ENCODE measurements around the gene CFAP299. TPM values are rescaled to one million over a fixed set of nuclear protein-coding genes. Genes with fewer than 3 reads are reported as not detected.
A peak's percentile ranks its signal among the peaks of the same experiment; 100 is the strongest.

CFAP299 gene
- total and polyA plus RNA-seq, 4 donors: not detected

- Histone ChIP-seq H3K27ac (ENCODE audit: low read depth in 1 of 2, low read length in 2 of 2) (no peak overlapping the region), H3K4me1 (ENCODE audit: control insufficient read depth in 1 of 2, insufficient read depth in 2 of 2, low read length in 2 of 2) (no peaks in the 10 kb centered on the region), H3K36me3 (ENCODE audit: control insufficient read depth in 1 of 2, insufficient read depth in 2 of 2, low read length in 1 of 2) (no peaks in the 10 kb centered on the region), H3K27me3 (ENCODE audit: control insufficient read depth in 1 of 2, insufficient read depth in 2 of 2, low read length in 1 of 2) (no peaks in the 10 kb centered on the region), H3K9me3 (ENCODE audit: control insufficient read depth, low read length) (no peaks in the 10 kb centered on the region), H3K4me3 (ENCODE audit: low read length in 2 of 2) (no peak overlapping the region)
- ATAC-seq (ENCODE audit: low FRiP score) (no peak), DNase-seq (no peak)
- intact Hi-C loops (cut with DNase I): no loop called here
- 90% methylated on average over 1 of the region's 1 CpG for WGBS, 2 donors
These were observed 85.1 kb downstream of the CFAP299 start for GRCh38 chr4:80420638-80421037.

- H3K27ac ChIP-seq (ENCODE audit: low read depth in 1 of 2, low read length in 2 of 2): no peak overlapping the region
- DNase-seq (no peak), ATAC-seq (ENCODE audit: low FRiP score) (no peak)
- no peaks in the 10 kb centered on the region for H3K4me1 ChIP-seq (ENCODE audit: control insufficient read depth in 1 of 2, insufficient read depth in 2 of 2, low read length in 2 of 2)
- H3K36me3 ChIP-seq (ENCODE audit: control insufficient read depth in 1 of 2, insufficient read depth in 2 of 2, low read length in 1 of 2): no peaks in the 10 kb centered on the region
- intact Hi-C loops (cut with DNase I): no loop called here
- no peaks in the 10 kb centered on the region for H3K9me3 ChIP-seq (ENCODE audit: control insufficient read depth, low read length)
- no peaks in the 10 kb centered on the region for H3K27me3 ChIP-seq (ENCODE audit: control insufficient read depth in 1 of 2, insufficient read depth in 2 of 2, low read length in 1 of 2)
- 75 to 81% methylated on average over 1 of the region's 1 CpG for WGBS, 2 donors
- H3K4me3 ChIP-seq (ENCODE audit: low read length in 2 of 2): no peak overlapping the region
These were observed 87.3 kb downstream of the CFAP299 start for GRCh38 chr4:80422727-80423404.

DNA sequence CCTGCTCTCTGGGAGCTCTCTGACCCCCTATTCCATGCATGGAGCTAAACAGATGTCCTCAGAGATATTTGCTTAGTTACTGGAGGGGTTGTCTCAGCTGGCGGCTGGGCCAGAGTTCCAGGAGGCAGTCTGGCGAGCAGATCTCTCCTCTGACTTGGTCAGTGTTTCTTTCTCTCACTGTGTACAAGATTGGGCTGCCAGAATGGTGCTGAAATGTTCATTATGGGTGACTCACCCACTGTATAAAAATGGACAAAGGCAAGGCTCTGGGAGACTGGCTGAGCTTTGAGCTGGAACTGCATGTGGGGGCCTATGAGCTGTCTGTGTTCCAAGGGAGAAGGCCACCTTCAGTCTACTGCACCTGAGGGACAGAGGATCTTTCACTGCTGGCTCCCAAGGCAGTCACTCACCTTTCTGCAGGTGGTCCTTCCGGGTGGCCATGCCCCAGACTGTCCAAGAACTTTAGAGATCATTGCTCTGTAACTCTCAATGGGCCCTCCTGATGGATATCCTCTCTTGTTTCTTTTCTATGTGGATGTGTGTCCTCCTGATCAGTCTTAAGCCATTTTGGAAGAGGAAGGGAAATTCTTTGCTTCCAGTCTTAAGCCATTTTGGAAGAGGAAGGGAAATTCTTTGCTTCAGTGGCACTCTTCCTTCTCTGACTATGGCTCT lies 88.2 kb downstream of the CFAP299 start:
- Histone ChIP-seq H3K27ac (ENCODE audit: low read depth in 1 of 2, low read length in 2 of 2) (no peak overlapping the region), H3K4me1 (ENCODE audit: control insufficient read depth in 1 of 2, insufficient read depth in 2 of 2, low read length in 2 of 2) (no peaks in the 10 kb centered on the region), H3K27me3 (ENCODE audit: control insufficient read depth in 1 of 2, insufficient read depth in 2 of 2, low read length in 1 of 2) (no peaks in the 10 kb centered on the region), H3K4me3 (ENCODE audit: low read length in 2 of 2) (no peak overlapping the region), H3K36me3 (ENCODE audit: control insufficient read depth in 1 of 2, insufficient read depth in 2 of 2, low read length in 1 of 2) (no peaks in the 10 kb centered on the region), H3K9me3 (ENCODE audit: control insufficient read depth, low read length) (no peaks in the 10 kb centered on the region)
- ATAC-seq (ENCODE audit: low FRiP score) (peak; percentile 78), DNase-seq (no peak)
- intact Hi-C loops (cut with DNase I): no loop called here
- 81 to 83% methylated on average over 3 of the region's 3 CpGs for WGBS, 2 donors

DNA sequence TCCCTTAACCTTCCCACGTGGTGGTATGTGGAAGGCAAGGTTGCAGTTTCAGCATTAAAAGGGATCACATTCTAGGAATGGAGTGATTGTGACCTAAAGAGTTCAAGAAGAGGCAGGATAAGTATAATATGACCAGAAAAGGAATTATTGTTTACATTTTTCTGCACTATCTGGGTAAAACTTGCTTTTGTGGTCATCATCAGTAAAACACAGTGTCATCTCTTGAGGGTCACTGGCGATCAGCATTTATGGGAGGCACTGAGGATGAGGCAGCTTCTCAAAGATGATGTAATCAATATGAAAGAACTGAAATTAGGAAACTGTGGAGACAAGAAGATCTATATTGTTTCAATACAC lies 88.7 kb downstream of the CFAP299 start:
- Histone ChIP-seq H3K4me3 (ENCODE audit: low read length in 2 of 2) (no peak overlapping the region), H3K27ac (ENCODE audit: low read depth in 1 of 2, low read length in 2 of 2) (no peak overlapping the region), H3K27me3 (ENCODE audit: control insufficient read depth in 1 of 2, insufficient read depth in 2 of 2, low read length in 1 of 2) (no peaks in the 10 kb centered on the region), H3K36me3 (ENCODE audit: control insufficient read depth in 1 of 2, insufficient read depth in 2 of 2, low read length in 1 of 2) (no peaks in the 10 kb centered on the region), H3K9me3 (ENCODE audit: control insufficient read depth, low read length) (no peaks in the 10 kb centered on the region), H3K4me1 (ENCODE audit: control insufficient read depth in 1 of 2, insufficient read depth in 2 of 2, low read length in 2 of 2) (no peaks in the 10 kb centered on the region)
- ATAC-seq (ENCODE audit: low FRiP score) (no peak), DNase-seq (no peak)
- 82 to 84% methylated on average over 2 of the region's 2 CpGs for WGBS, 2 donors
- intact Hi-C loops (cut with DNase I): no loop called here

- H3K27me3 ChIP-seq (ENCODE audit: control insufficient read depth in 1 of 2, insufficient read depth in 2 of 2, low read length in 1 of 2): no peaks in the 10 kb centered on the region
- no peaks in the 10 kb centered on the region for H3K36me3 ChIP-seq (ENCODE audit: control insufficient read depth in 1 of 2, insufficient read depth in 2 of 2, low read length in 1 of 2)
These were observed 89.9 kb downstream of the CFAP299 start for GRCh38 chr4:80425124-80426100.

GRCh38 chr4:80431203-80431965 lies 95.9 kb downstream of the CFAP299 start:
- Histone ChIP-seq H3K27me3 (ENCODE audit: control insufficient read depth in 1 of 2, insufficient read depth in 2 of 2, low read length in 1 of 2) (no peaks in the 10 kb centered on the region), H3K36me3 (ENCODE audit: control insufficient read depth in 1 of 2, insufficient read depth in 2 of 2, low read length in 1 of 2) (no peaks in the 10 kb centered on the region), H3K4me1 (ENCODE audit: control insufficient read depth in 1 of 2, insufficient read depth in 2 of 2, low read length in 2 of 2) (no peaks in the 10 kb centered on the region), H3K4me3 (ENCODE audit: low read length in 2 of 2) (no peak overlapping the region), H3K9me3 (ENCODE audit: control insufficient read depth, low read length) (no peaks in the 10 kb centered on the region), H3K27ac (ENCODE audit: low read depth in 1 of 2, low read length in 2 of 2) (no peak overlapping the region)
- no peak for DNase-seq
- intact Hi-C loops (cut with DNase I): no loop called here
- 68 to 73% methylated on average over 5 of the region's 5 CpGs for WGBS, 2 donors
- ATAC-seq (ENCODE audit: low FRiP score): no peak

More at GRCh38 chr4:80425124-80426100, 89.9 kb downstream of the CFAP299 start:
- no peak for DNase-seq
- intact Hi-C loops (cut with DNase I): no loop called here
- no peaks in the 10 kb centered on the region for H3K4me1 ChIP-seq (ENCODE audit: control insufficient read depth in 1 of 2, insufficient read depth in 2 of 2, low read length in 2 of 2)
- 65 to 66% methylated on average over 4 of the region's 4 CpGs for WGBS, 2 donors
- no peak for ATAC-seq (ENCODE audit: low FRiP score)
- H3K4me3 ChIP-seq (ENCODE audit: low read length in 2 of 2): no peak overlapping the region
- H3K27ac ChIP-seq (ENCODE audit: low read depth in 1 of 2, low read length in 2 of 2): no peak overlapping the region
- no peaks in the 10 kb centered on the region for H3K9me3 ChIP-seq (ENCODE audit: control insufficient read depth, low read length)

DNA sequence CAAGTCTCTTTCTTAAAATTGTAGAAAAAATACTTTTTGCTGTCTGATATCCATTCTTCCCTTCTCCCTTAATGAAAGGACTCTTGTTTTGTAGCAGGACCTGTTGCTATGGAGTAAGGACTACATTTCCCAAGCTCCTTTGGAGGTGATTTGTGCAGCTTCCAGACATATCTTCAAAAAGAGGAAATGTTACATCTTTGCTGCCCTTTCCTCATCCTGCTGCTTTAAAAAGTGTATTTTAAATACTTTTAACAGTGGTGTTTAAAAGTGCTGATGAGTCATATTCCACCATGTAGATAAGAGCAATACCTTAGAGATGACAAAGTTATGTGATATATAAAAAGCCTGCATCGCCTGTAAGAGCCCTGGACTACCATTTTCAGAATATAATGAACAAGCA lies 98.7 kb downstream of the CFAP299 start:
- intact Hi-C loops (cut with DNase I): no loop called here
- H3K27ac ChIP-seq (ENCODE audit: low read depth in 1 of 2, low read length in 2 of 2): no peak overlapping the region
- H3K27me3 ChIP-seq (ENCODE audit: control insufficient read depth in 1 of 2, insufficient read depth in 2 of 2, low read length in 1 of 2): no peaks in the 10 kb centered on the region
- no peaks in the 10 kb centered on the region for H3K9me3 ChIP-seq (ENCODE audit: control insufficient read depth, low read length)
- WGBS, 2 donors: 24 to 57% methylated on average over 1 of the region's 1 CpG
- no peaks in the 10 kb centered on the region for H3K4me1 ChIP-seq (ENCODE audit: control insufficient read depth in 1 of 2, insufficient read depth in 2 of 2, low read length in 2 of 2)
- H3K36me3 ChIP-seq (ENCODE audit: control insufficient read depth in 1 of 2, insufficient read depth in 2 of 2, low read length in 1 of 2): no peaks in the 10 kb centered on the region
- H3K4me3 ChIP-seq (ENCODE audit: low read length in 2 of 2): no peak overlapping the region
- DNase-seq (no peak), ATAC-seq (ENCODE audit: low FRiP score) (no peak)

DNA sequence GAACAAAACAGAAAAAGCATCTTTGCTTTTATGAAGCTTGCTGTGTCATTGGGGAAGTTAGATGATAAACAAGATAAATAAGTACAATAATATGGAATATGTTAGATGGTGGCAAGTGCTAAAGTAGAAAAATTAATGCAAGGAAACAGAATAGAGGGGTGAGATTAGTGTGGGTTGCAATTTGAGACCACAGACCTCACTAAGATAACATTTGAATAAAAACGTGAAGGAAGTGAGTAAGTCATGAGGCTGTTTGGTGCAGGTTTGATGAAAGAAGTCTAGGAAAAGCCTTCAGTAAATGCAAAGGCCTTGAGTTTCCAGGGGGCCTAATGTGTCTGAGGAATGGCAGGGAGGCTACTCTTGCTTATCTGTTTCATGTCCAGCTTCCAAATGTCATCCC lies 102.5 kb downstream of the CFAP299 start:
- Histone ChIP-seq H3K27ac (ENCODE audit: low read depth in 1 of 2, low read length in 2 of 2) (no peak overlapping the region), H3K4me3 (ENCODE audit: low read length in 2 of 2) (no peak overlapping the region), H3K4me1 (ENCODE audit: control insufficient read depth in 1 of 2, insufficient read depth in 2 of 2, low read length in 2 of 2) (no peaks in the 10 kb centered on the region), H3K36me3 (ENCODE audit: control insufficient read depth in 1 of 2, insufficient read depth in 2 of 2, low read length in 1 of 2) (no peaks in the 10 kb centered on the region), H3K9me3 (ENCODE audit: control insufficient read depth, low read length) (no peaks in the 10 kb centered on the region), H3K27me3 (ENCODE audit: control insufficient read depth in 1 of 2, insufficient read depth in 2 of 2, low read length in 1 of 2) (no peaks in the 10 kb centered on the region)
- 10 to 12% methylated on average over 1 of the region's 1 CpG for WGBS, 2 donors
- intact Hi-C loops (cut with DNase I): no loop called here
- DNase-seq (no peak), ATAC-seq (ENCODE audit: low FRiP score) (no peak)

All from aorta (tissue), 5 donors.